GM12873 (cell line): Measurements from ENCODE around the gene GALNS.

ENCODE experiments used
- CTCF ChIP-seq: IDR thresholded peaks from 2 replicates; pipeline ENCODE4 v1.5.1; 2012; ENCODE audit warnings: low read depth, mild to moderate bottlenecking, moderate library complexity, low read length, control low read depth; ENCODE audit not compliant: insufficient read depth; ENCODE audit errors: missing control alignments

GALNS gene

GRCh38 chr16:88775825-88776224 lies 80.9 kb downstream of the GALNS start:
- no peak for TF ChIP-seq CTCF

- TF ChIP-seq CTCF, result no peak
Observed at GRCh38 chr16:88774544-88775393, 82.0 kb downstream of the GALNS start.

GRCh38 chr16:88773812-88774291 lies 82.9 kb downstream of the GALNS start:
- TF ChIP-seq CTCF, result no peak

GRCh38 chr16:88772871-88773811 lies 83.6 kb downstream of the GALNS start:
- no peak for TF ChIP-seq CTCF

- TF ChIP-seq CTCF, result no peak
Observed at GRCh38 chr16:88771294-88771772, 85.4 kb downstream of the GALNS start.

GRCh38 chr16:88770461-88771293 lies 86.1 kb downstream of the GALNS start:
- TF ChIP-seq CTCF, result no peak
